H9 (cell line): ENCODE measurements around the gene ENPP6. TPM values are rescaled to one million over a fixed set of nuclear protein-coding genes. Genes with fewer than 3 reads are reported as not detected.

Source experiments
- DNase-seq: peaks from one replicate; pipeline ENCODE4 v3.0.0-alpha.2; 2017
- H2AFZ ChIP-seq: one replicate; pipeline ENCODE4 v1.6.1; 2013; ENCODE audit warnings: mild to moderate bottlenecking, low read length, control low read depth, moderate library complexity
- H2AK5ac ChIP-seq: 2 replicates; pipeline ENCODE4 v1.6.1; 2013; ENCODE audit warnings: low read length, control low read depth, mixed read lengths; ENCODE audit not compliant: insufficient read length
- H2BK120ac ChIP-seq: one replicate; pipeline ENCODE4 v1.6.1; 2013; ENCODE audit warnings: low read depth, mild to moderate bottlenecking, low read length, control low read depth, inconsistent platforms; ENCODE audit not compliant: poor library complexity, severe bottlenecking
- H2BK12ac ChIP-seq: 2 replicates; pipeline ENCODE4 v1.6.1; 2013; ENCODE audit warnings: low read length, control low read depth, mixed read lengths, low read depth; ENCODE audit not compliant: insufficient read length
- H2BK15ac ChIP-seq: 2 replicates; pipeline ENCODE4 v1.6.1; 2013; ENCODE audit warnings: low read depth, low read length, control low read depth
- H2BK20ac ChIP-seq: one replicate; pipeline ENCODE4 v1.6.1; 2013; ENCODE audit warnings: low read depth, mild to moderate bottlenecking, low read length, control low read depth, inconsistent platforms; ENCODE audit not compliant: poor library complexity, severe bottlenecking
- H2BK5ac ChIP-seq: 2 replicates; pipeline ENCODE4 v1.6.1; 2013; ENCODE audit warnings: low read length, control low read depth, mixed read lengths; ENCODE audit not compliant: insufficient read length
- H3K14ac ChIP-seq: 2 replicates; pipeline ENCODE4 v1.6.1; 2013; ENCODE audit warnings: low read length, control low read depth; ENCODE audit not compliant: insufficient read depth
- H3K18ac ChIP-seq: 2 replicates; pipeline ENCODE4 v1.6.1; 2013; ENCODE audit warnings: low read depth, mild to moderate bottlenecking, mixed read lengths, low read length, control low read depth; ENCODE audit not compliant: insufficient read length
- H3K23ac ChIP-seq: 2 replicates; pipeline ENCODE4 v1.6.1; 2013; ENCODE audit warnings: low read length, control low read depth, mixed read lengths, low read depth; ENCODE audit not compliant: insufficient read length
- H3K23me2 ChIP-seq: 2 replicates; pipeline ENCODE4 v1.6.1; 2013; ENCODE audit warnings: low read depth, mild to moderate bottlenecking, mixed read lengths, low read length, control low read depth; ENCODE audit not compliant: insufficient read length, poor library complexity, severe bottlenecking
- H3K27ac ChIP-seq: 2 replicates; pipeline ENCODE4 v1.5.1; 2013; ENCODE audit warnings: low read length, control low read depth, mixed read lengths, low read depth; ENCODE audit not compliant: insufficient read length
- H3K27me3 ChIP-seq: 2 replicates; pipeline ENCODE4 v1.6.1; 2013; ENCODE audit warnings: low read length, control low read depth, inconsistent platforms; ENCODE audit not compliant: insufficient read depth
- H3K4ac ChIP-seq: 2 replicates; pipeline ENCODE4 v1.6.1; 2013; ENCODE audit warnings: low read depth, mild to moderate bottlenecking, control low read depth, inconsistent platforms, low read length, moderate library complexity
- H3K4me1 ChIP-seq: 2 replicates; pipeline ENCODE4 v1.6.1; 2013; ENCODE audit warnings: low read length, control low read depth, inconsistent platforms; ENCODE audit not compliant: insufficient read depth
- H3K4me2 ChIP-seq: 2 replicates; pipeline ENCODE4 v1.6.1; 2013; ENCODE audit warnings: low read length, control low read depth, mixed read lengths; ENCODE audit not compliant: insufficient read length, insufficient read depth
- H3K56ac ChIP-seq: 2 replicates; pipeline ENCODE4 v1.6.1; 2013; ENCODE audit warnings: low read depth, mild to moderate bottlenecking, mixed read lengths, low read length, control low read depth; ENCODE audit not compliant: insufficient read length
- H3K79me1 ChIP-seq: 2 replicates; pipeline ENCODE4 v1.6.1; 2013; ENCODE audit warnings: low read depth, mild to moderate bottlenecking, moderate library complexity, low read length, control low read depth, inconsistent platforms; ENCODE audit not compliant: insufficient read depth, poor library complexity, severe bottlenecking
- H3K79me2 ChIP-seq: 2 replicates; pipeline ENCODE4 v1.6.1; 2013; ENCODE audit warnings: low read length, control low read depth, inconsistent platforms; ENCODE audit not compliant: insufficient read depth
- H3K9ac ChIP-seq: 2 replicates; pipeline ENCODE4 v1.6.1; 2013; ENCODE audit warnings: low read length, control low read depth, mixed read lengths; ENCODE audit not compliant: insufficient read length; ENCODE audit errors: extremely low read depth
- H3K9me3 ChIP-seq: one replicate; pipeline ENCODE4 v1.6.1; 2013; ENCODE audit warnings: low read depth, low read length, inconsistent platforms; ENCODE audit not compliant: control insufficient read depth
- H3T11ph ChIP-seq: one replicate; pipeline ENCODE4 v1.6.1; 2013; ENCODE audit warnings: mild to moderate bottlenecking, low read length, control low read depth, inconsistent platforms
- H4K20me1 ChIP-seq: one replicate; pipeline ENCODE4 v1.6.1; 2013; ENCODE audit not compliant: control insufficient read depth, insufficient read length, insufficient read depth
- H4K5ac ChIP-seq: 2 replicates; pipeline ENCODE4 v1.6.1; 2013; ENCODE audit warnings: low read depth, mild to moderate bottlenecking, mixed read lengths, low read length, control low read depth; ENCODE audit not compliant: insufficient read length
- H4K8ac ChIP-seq: replicated peaks from 2 replicates; pipeline ENCODE4 v1.6.1; 2013; ENCODE audit warnings: low read length, control low read depth, mixed read lengths, low read depth; ENCODE audit not compliant: insufficient read length
- H4K91ac ChIP-seq: 2 replicates; pipeline ENCODE4 v1.6.1; 2013; ENCODE audit warnings: low read depth, mild to moderate bottlenecking, moderate library complexity, mixed read lengths, low read length, control low read depth; ENCODE audit not compliant: insufficient read length
- H3K27ac Mint-ChIP-seq, 3 experiments: 2 replicates in 2 of 3; 3 replicates in 1 of 3; pipeline ENCODE4 v1.8.0; 2020 to 2021; ENCODE audit warnings: mixed read lengths in 3 of 3, mild to moderate bottlenecking in 1 of 3, moderate library complexity in 1 of 3
- H3K27me3 Mint-ChIP-seq: 2 replicates; pipeline ENCODE4 v1.8.0; 2021; ENCODE audit warnings: low read depth, mild to moderate bottlenecking, moderate library complexity, mixed read lengths
- H3K36me3 Mint-ChIP-seq, 3 experiments: 2 replicates in 2 of 3; 3 replicates in 1 of 3; pipeline ENCODE4 v1.8.0; 2020 to 2021; ENCODE audit warnings: low read depth in 3 of 3, mixed read lengths in 3 of 3; ENCODE audit not compliant: insufficient read depth in 1 of 3
- H3K4me1 Mint-ChIP-seq, 2 experiments: 2 replicates each; pipeline ENCODE4 v1.8.0; 2020; ENCODE audit warnings: mixed read lengths in 2 of 2
- H3K4me3 Mint-ChIP-seq, 2 experiments: 2 replicates in 1 of 2; 3 replicates in 1 of 2; pipeline ENCODE4 v1.8.0; 2020 to 2021; ENCODE audit warnings: mild to moderate bottlenecking in 2 of 2, mixed read lengths in 2 of 2, moderate library complexity in 1 of 2
- H3K9me3 Mint-ChIP-seq, 2 experiments: 2 replicates in 1 of 2; 3 replicates in 1 of 2; pipeline ENCODE4 v1.8.0; 2020; ENCODE audit warnings: mild to moderate bottlenecking in 2 of 2, mixed read lengths in 2 of 2, moderate library complexity in 1 of 2
- WGBS: extraction: QIAGEN DNeasy Blood & Tissue Kit; methylation state at CpG from one replicate; pipeline ENCODE4 v1.1.7; 2013; ENCODE audit warnings: missing lambda C conversion rate, low lambda C conversion rate, mixed read lengths; ENCODE audit not compliant: insufficient read length; ENCODE audit errors: extremely low coverage; 5-methylcytosine and 5-hydroxymethylcytosine counted together
- total RNA-seq: library from RNA; stranded (reverse); gene quantifications from 2 replicates; pipeline ENCODE4 v1.2.1, GENCODE V29; 2021
- TF ChIP-seq, protein P1 (sequence below): fragments of 200-600 bp; sonication (generic); conservative IDR thresholded peaks from 3 replicates; pipeline ENCODE4 v1.8.0; 2021; ENCODE audit warnings: antibody characterized with exemption, mild to moderate bottlenecking

ENPP6 gene
- total RNA-seq, 1 experiment from 2014 or later: not detected

GRCh38 chr4:184096561-184097240, 121.0 kb downstream of the ENPP6 start:
- no peaks in the 10 kb centered on the region for H3K9me3 ChIP-seq
- H3K79me2 ChIP-seq: no peaks in the 10 kb centered on the region
- H3K9ac ChIP-seq: no peak overlapping the region
- no peak overlapping the region for H4K8ac ChIP-seq
- Mint-ChIP-seq H3K4me3 (no peak overlapping the region), H3K27ac (no peak overlapping the region), H3K27me3 (peaks cover 25% of the 10 kb centered on the region), H3K36me3 (no peaks in the 10 kb centered on the region), H3K4me1 (peaks cover 7 to 15% of the 10 kb centered on the region in 2 experiments), H3K9me3 (no peaks in the 10 kb centered on the region)
- H3K23me2 ChIP-seq: no peaks in the 10 kb centered on the region
- peaks cover 2% of the 10 kb centered on the region; the same call in 1 of the 2 replicates for H3K27me3 ChIP-seq
- H2BK15ac ChIP-seq: no peak overlapping the region
- no peak overlapping the region for H3K14ac ChIP-seq
- no peaks in the 10 kb centered on the region for H3K79me1 ChIP-seq
- no peak overlapping the region for H2BK120ac ChIP-seq
- H2AK5ac ChIP-seq: no peak overlapping the region
- H2BK12ac ChIP-seq: no peak overlapping the region
- DNase-seq: no peak
- no CpG with 5 or more reads among the region's 13 CpGs for WGBS
- no peak overlapping the region for H4K5ac ChIP-seq
- no peak overlapping the region for H4K91ac ChIP-seq
- H3K23ac ChIP-seq: no peak overlapping the region
- H4K20me1 ChIP-seq: no peaks in the 10 kb centered on the region
- H3T11ph ChIP-seq: no peak overlapping the region
- no peak overlapping the region for H2BK20ac ChIP-seq
- TF ChIP-seq, protein P1, sequence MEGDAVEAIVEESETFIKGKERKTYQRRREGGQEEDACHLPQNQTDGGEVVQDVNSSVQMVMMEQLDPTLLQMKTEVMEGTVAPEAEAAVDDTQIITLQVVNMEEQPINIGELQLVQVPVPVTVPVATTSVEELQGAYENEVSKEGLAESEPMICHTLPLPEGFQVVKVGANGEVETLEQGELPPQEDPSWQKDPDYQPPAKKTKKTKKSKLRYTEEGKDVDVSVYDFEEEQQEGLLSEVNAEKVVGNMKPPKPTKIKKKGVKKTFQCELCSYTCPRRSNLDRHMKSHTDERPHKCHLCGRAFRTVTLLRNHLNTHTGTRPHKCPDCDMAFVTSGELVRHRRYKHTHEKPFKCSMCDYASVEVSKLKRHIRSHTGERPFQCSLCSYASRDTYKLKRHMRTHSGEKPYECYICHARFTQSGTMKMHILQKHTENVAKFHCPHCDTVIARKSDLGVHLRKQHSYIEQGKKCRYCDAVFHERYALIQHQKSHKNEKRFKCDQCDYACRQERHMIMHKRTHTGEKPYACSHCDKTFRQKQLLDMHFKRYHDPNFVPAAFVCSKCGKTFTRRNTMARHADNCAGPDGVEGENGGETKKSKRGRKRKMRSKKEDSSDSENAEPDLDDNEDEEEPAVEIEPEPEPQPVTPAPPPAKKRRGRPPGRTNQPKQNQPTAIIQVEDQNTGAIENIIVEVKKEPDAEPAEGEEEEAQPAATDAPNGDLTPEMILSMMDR: no peak
- H3K4ac ChIP-seq: no peak overlapping the region
- H3K18ac ChIP-seq: no peak overlapping the region
- no peak overlapping the region for H2BK5ac ChIP-seq
- H3K4me1 ChIP-seq: no peaks in the 10 kb centered on the region
- no peak overlapping the region for H2AFZ ChIP-seq
- H3K56ac ChIP-seq: no peak overlapping the region
- peak overlapping the region; percentile 1 for H3K4me2 ChIP-seq
- no peak overlapping the region for H3K27ac ChIP-seq
